Retina (tissue), 1 donor: ENCODE measurements around the gene ZBED5.

Experiments
- DNase-seq: peaks from one replicate; pipeline ENCODE4 v3.0.0-alpha.2; 2016

The ZBED5 gene

DNA sequence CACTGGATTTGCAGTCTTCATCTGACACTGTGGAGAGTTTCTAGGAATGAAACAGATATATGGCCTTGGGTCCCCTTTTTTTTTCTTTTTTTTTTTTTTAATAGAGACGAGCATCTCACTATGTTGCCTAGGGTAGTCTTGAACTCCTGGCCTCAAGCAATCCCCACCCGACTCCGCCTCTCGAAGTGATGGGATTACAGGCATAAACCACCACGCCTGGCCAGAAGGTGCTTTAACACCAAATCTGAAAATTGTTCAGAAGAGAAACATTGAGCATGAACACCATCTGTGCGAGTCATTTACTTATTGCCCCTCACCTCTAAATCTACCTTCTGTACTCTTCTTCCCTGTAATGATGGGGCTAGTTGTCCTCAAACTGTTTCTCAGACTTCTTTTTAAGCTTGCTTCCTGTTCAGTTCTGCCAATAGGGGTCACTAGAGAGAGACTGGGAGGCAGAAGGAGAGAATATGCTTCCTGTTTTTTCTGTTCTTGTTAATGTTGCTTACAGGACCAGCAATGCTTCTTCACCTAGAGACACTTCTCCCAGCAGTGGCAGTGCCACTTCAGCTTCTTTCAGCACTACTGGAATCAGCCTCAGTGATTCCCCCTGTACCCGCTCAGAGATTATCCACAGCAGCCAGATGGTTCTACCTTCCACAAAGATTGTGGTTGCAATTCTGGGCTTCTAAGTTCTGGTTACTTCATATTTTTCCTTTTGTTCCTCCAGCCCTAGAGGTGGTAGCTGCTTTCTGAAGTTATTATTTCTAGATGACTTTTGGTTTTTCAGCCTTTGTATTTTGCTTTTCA is 20.8 kb upstream of the ZBED5 start:
- no peak for DNase-seq

DNA sequence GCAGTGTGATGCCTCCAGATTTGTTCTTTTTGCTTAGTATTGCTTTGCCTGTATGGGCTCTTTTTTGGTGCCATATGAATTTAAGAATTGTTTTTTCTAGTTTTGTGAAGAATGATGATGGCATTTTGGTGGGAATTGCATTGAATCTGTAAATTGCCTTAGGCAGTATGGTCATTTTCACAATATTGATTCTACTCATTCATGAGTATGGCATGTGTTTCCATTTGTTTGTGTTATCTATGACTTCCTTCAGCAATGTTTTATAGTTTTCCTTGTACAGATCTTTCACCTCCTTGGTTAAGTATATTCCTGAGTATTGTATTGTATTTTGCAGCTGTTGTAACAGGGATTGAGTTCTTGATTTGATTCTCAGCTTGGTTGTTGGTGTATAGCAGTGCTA is 18.3 kb upstream of the ZBED5 start:
- DNase-seq = no peak

DNA sequence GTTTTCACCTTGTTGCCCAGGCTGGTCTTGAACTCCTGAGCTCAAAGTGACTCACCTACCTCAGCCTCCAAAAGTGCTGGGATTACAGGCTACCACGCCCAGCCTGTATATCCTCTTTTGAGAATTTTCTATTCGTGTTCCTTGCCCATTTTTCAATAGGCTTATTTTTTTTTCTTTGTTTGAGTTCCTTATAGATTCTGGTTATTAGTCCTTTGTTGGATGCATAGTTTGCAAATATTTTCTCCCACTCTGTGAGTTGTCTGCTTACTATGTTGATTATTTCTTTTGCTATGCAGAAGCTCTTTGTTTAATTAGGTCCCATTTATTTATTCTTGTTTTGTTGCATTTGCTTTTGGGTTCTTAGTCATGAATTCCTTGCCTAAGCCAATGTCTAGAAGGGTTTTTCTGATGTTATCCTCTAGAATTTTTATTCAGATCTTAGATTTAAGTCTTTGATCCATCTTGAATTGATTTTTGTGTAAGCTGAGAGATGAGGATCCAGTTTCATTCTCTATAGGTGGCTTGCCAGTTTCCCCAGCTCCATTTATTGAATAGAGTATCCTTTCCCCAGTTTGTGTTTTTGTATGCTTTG is 17.7 kb upstream of the ZBED5 start:
- DNase-seq = no peak

GRCh38 chr11:10872097-10872496 is 14.2 kb upstream of the ZBED5 start:
- no peak for DNase-seq

- no peak for DNase-seq
These were observed 10.5 kb upstream of the ZBED5 start for GRCh38 chr11:10868352-10868751.

GRCh38 chr11:10866893-10867331 is 9.1 kb upstream of the ZBED5 start:
- DNase-seq = no peak

- no peak for DNase-seq
These were observed 8.0 kb upstream of the ZBED5 start for GRCh38 chr11:10865837-10866270.

DNA sequence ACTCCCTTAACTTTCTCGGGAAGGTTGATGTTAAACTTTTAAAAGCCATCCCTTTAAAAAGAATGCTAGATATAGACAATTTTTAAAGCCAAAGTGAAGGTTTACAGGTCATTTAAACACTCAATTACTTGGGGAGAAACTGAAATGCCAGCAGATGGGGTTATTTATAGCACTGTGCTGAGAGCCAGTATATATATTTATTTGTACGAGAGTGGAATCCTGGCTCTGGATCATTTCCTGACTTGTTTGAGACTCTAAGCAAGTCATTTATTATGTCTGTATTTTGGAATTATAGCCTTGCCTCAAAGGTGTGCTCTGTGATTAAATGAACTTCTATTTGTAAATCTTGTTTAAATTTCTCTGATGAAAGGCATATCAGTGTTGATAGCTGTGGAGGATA is 6.8 kb upstream of the ZBED5 start:
- DNase-seq = no peak

- no peak for DNase-seq
These were observed 4.6 kb upstream of the ZBED5 start for GRCh38 chr11:10862446-10862845.

GRCh38 chr11:10861799-10862198 is 3.9 kb upstream of the ZBED5 start:
- DNase-seq = no peak

GRCh38 chr11:10861047-10861446 is 3.2 kb upstream of the ZBED5 start:
- no peak for DNase-seq

DNA sequence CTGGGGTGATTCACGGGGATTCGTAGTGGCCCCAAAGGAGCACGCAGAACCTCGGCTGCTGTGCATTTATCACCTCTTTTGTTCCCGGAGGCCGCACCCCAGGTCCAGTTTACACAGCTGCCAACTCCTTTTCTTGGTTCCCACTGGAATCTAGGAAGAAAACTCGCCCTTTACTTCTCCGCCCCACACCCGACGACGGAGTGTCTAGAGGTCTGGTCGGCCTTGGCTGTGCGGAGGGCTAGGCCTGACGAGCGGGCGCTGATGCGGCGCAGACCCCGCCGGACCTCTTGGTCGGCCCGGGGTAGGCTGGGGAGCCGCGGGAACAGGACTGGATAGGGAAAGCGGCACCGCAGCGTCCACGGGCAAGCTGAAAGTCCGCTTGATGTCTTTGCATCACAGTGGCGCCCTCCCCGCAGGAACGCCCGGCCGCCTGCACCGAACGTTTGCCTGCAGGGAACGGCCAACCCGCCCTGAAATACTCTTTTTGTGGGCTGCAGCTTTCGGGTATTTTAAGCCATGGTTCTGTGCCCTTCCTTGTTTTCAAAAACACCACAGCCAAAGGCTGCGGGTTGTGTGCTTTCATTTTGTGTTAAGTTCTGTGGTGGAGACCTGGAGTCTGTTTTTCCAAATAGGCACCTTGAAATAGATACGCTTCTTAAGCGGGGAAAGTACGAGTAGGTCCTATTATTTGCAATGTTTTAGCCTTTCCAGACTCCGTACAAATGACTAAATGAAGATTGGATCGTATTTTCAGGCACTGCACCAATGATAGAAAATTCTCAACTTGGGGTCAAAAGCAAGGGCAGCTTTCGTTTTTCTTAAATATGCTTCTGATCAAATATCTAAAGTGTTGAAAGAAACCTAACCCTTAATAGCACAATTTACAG is 829 bp upstream of the ZBED5 start:
- no peak for DNase-seq

- no peak for DNase-seq
These were observed 469 bp downstream of the ZBED5 start for GRCh38 chr11:10857459-10857708.

DNA sequence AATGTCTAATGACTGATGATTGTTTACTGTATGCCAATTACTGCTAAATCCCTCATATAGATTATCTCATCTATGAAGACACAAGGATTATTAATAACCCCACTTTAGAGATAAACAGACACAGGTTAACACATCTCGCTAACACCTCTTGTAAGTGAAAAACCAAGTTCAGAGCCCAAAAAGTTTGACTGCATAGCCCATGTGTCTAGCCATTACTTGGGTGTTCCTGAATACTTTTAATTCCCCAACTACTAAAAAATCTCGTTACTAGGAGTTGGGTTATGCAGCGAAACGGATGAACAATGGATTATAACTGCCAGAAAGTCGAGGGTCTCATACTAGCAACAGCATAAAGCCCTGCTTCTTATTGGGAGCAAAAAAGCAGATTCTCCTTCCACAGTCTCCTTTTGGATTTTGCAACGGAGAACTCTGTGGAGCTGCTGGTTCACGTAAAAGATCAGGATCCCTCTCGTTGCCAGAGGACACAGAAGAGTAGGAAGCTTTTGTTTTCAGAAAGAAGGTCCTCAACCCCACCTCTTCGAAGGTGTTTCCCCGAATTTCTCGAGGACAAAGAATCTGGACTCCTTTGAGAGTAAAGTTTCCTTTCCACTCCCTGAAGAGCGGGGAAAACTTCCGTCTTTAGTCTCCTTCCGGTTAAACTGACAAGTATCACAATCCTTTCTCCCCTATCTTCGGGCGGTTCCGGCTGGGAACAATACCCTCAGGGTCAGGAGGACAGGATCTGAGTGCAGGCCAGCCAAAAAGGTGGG is 979 bp downstream of the ZBED5 start:
- DNase-seq = no peak

DNA sequence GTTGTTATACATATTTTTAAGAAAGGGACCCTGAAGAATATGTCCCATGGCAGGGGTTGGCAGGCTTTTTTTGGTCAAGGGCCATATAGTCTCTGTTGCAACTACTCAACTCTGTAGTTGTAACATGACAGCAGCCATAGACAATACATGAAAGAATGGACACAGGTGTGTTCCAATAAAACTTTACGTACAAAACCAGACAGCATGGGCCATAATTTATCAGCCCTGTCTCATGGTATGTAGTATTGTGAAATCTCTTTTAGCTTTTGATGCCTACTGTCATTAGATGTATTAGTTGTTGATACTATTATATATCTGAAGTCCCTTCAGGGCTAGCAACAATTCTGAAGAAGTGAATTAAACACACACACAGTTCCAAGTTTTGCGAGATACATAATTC is 2.6 kb downstream of the ZBED5 start:
- DNase-seq = no peak

- no peak for DNase-seq
These were observed 9.6 kb downstream of the ZBED5 start for GRCh38 chr11:10847960-10848860.

DNA sequence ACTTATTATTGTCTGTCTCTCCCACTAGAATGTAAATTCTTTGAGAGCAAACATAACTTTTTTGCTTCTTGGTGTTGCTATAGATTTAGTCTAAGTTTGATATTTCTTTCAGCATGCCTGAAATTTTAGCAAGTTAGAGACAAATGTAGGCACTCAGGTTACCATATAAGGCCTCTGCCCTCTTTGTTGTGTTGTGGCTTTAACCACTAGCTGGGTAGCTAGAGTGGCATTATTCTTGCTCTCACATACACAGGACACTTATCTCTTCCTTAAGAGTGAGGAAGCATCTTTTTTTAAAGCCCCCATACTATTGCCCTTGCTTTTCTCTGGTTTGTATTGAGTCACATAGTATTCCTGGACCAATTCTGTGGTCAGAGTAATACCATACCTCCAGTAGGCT is 11.2 kb downstream of the ZBED5 start:
- no peak for DNase-seq

DNA sequence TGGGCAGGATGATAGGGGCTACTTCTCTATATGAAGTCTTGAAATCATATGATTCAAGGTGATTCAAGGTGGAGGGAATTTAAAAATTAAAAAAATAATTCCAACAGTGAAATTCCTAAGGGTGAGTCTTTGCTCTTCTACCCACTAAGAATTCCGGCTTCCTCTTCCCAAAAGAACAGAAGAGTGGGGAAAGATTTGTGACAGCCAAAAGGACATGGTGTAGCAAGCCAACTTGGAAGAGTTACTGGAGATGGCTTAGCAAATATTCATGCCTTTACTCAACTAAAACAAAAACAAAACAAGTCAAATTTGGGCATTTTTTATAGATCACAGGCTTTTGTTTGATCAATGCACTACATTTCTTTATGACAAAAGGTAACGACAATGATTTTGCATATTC is 12.3 kb downstream of the ZBED5 start:
- DNase-seq = no peak

DNA sequence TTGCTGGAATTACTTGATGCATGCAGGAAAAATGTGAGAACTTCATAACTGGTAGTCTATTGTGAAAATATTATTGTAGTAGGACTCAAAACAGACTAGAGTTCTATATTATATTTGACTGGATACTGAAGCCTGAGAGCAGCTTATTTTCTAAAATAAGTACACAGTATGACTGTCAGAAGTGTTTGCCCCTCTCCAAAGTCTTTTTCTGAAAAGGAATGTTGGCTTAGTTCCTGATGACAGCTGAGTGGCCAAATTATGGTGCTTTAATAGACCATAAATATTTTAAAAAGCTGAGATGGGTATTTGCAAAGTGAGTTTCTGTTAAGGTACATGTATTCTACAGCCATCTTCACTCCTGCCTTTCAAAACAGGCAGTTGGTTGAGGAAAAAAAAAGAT is 13.1 kb downstream of the ZBED5 start:
- DNase-seq = no peak

- no peak for DNase-seq
These were observed 13.5 kb downstream of the ZBED5 start for GRCh38 chr11:10844356-10844755.

GRCh38 chr11:10838881-10839280 is 19.0 kb downstream of the ZBED5 start:
- no peak for DNase-seq

- DNase-seq = no peak
These were observed 19.8 kb downstream of the ZBED5 start for GRCh38 chr11:10838083-10838482.
